Neural progenitor cell (in vitro differentiated cells): Measurements from ENCODE around the gene LAP3. TPM values are rescaled to one million over a fixed set of nuclear protein-coding genes. Genes with fewer than 3 reads are reported as not detected.
"Not testable (repeated sequence)": the region's sequence is repeated elsewhere in the genome, so short reads cannot be mapped to it uniquely, and the experiment has no call there.

ENCODE experiments used
- DNase-seq: peaks from one replicate; pipeline ENCODE4 v3.0.0-alpha.2; 2016; ENCODE audit warnings: low spot score
- H2AFZ ChIP-seq: fragments of 200-600 bp; sonication (generic); replicated peaks from 2 replicates; pipeline ENCODE4 v1.6.1; 2016; ENCODE audit warnings: antibody characterized with exemption
- H3F3A ChIP-seq: fragments of 200-600 bp; sonication (generic); 2 replicates; pipeline ENCODE4 v1.6.1; 2016; ENCODE audit warnings: antibody characterized with exemption, low read depth
- H3K27ac ChIP-seq: fragments of 200-600 bp; sonication (generic); 2 replicates; pipeline ENCODE4 v1.5.1; 2016; ENCODE audit warnings: mild to moderate bottlenecking
- H3K27me3 ChIP-seq: fragments of 200-600 bp; sonication (generic); 2 replicates; pipeline ENCODE4 v1.6.1; 2016; ENCODE audit warnings: mild to moderate bottlenecking, moderate library complexity
- H3K36me3 ChIP-seq: fragments of 200-600 bp; sonication (generic); 2 replicates; pipeline ENCODE4 v1.5.1; 2016
- H3K4me1 ChIP-seq: fragments of 200-600 bp; sonication (generic); 2 replicates; pipeline ENCODE4 v1.6.1; 2016; ENCODE audit warnings: mixed run types
- H3K4me2 ChIP-seq: fragments of 200-600 bp; sonication (generic); 2 replicates; pipeline ENCODE4 v1.6.1; 2016
- H3K4me3 ChIP-seq: fragments of 200-600 bp; sonication (generic); 2 replicates; pipeline ENCODE4 v1.5.1; 2016
- H3K79me2 ChIP-seq: fragments of 200-600 bp; sonication (generic); 2 replicates; pipeline ENCODE4 v1.6.1; 2016; ENCODE audit warnings: low read depth
- H3K9ac ChIP-seq: fragments of 200-600 bp; sonication (generic); 2 replicates; pipeline ENCODE4 v1.6.1; 2016
- H3K9me3 ChIP-seq: fragments of 200-600 bp; sonication (generic); 2 replicates; pipeline ENCODE4 v1.5.1; 2016; ENCODE audit warnings: low read depth
- H4K20me1 ChIP-seq: fragments of 200-600 bp; sonication (generic); 2 replicates; pipeline ENCODE4 v1.6.1; 2016; ENCODE audit warnings: low read depth
- H3K27ac Mint-ChIP-seq: 3 replicates; pipeline ENCODE4 v1.8.0; 2021; ENCODE audit warnings: mixed read lengths
- H3K27me3 Mint-ChIP-seq: 2 replicates; pipeline ENCODE4 v1.8.0; 2022; ENCODE audit warnings: low read depth, mild to moderate bottlenecking, inconsistent platforms, moderate library complexity, mixed read lengths; ENCODE audit not compliant: insufficient read depth
- H3K36me3 Mint-ChIP-seq: 3 replicates; pipeline ENCODE4 v1.8.0; 2021; ENCODE audit warnings: mixed read lengths
- H3K4me1 Mint-ChIP-seq: 3 replicates; pipeline ENCODE4 v1.8.0; 2021; ENCODE audit warnings: mixed read lengths
- H3K4me3 Mint-ChIP-seq: 3 replicates; pipeline ENCODE4 v1.8.0; 2021; ENCODE audit warnings: mild to moderate bottlenecking, moderate library complexity, mixed read lengths
- H3K9me3 Mint-ChIP-seq: 3 replicates; pipeline ENCODE4 v1.8.0; 2020; ENCODE audit warnings: mixed read lengths
- EZH2 ChIP-seq: fragments of 200-600 bp; sonication (generic); IDR thresholded peaks from 2 replicates; pipeline ENCODE4 v1.6.1; 2017; ENCODE audit warnings: antibody characterized with exemption, mild to moderate bottlenecking, moderate library complexity
- EZH2phosphoT487 ChIP-seq: fragments of 200-600 bp; sonication (generic); IDR thresholded peaks from 2 replicates; pipeline ENCODE4 v1.6.1; 2017; ENCODE audit warnings: antibody characterized with exemption
- total RNA-seq: library from RNA; depleted of rRNA; stranded (reverse); fragments of >200 nt; gene quantifications from 2 replicates; pipeline ENCODE4 v1.2.3, GENCODE V29; 2015; ENCODE audit warnings: low replicate concordance
- TF ChIP-seq, protein P1 (sequence below): fragments of 200-600 bp; sonication (generic); IDR thresholded peaks from 2 replicates; pipeline ENCODE4 v1.5.1; 2017; ENCODE audit warnings: antibody characterized with exemption, mild to moderate bottlenecking

LAP3 gene
- total RNA-seq, 1 donor from 2014 or later, result 58.3 TPM

DNA sequence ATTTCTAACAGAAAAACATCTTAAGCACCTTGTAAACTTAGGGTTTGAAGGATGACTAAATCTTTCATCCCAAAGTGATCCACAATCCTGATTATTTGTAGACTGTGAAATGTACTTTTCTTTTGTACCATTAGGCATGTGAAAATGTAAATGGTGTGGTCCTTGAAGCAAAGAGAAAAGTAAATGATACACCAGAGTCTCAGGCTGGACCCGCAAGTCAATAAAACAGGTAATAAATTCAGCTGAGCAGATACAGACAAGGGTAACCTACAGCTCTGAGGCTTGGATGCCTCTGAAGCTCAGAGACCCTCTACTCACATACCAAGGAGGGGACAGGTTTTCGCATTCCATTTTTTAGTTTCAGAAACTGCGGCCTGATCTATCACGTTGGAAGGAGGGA lies 2.8 kb upstream of the LAP3 start:
- Histone ChIP-seq H3F3A (peaks cover 3% of the 10 kb centered on the region), H4K20me1 (peaks cover 3% of the 10 kb centered on the region), H3K4me2 (no peak overlapping the region), H3K9ac (no peak overlapping the region), H3K4me1 (no peaks in the 10 kb centered on the region), H3K27me3 (no peaks in the 10 kb centered on the region), H3K79me2 (peaks cover 15% of the 10 kb centered on the region), H3K9me3 (no peaks in the 10 kb centered on the region), H3K27ac (no peak overlapping the region), H3K4me3 (no peak overlapping the region), H2AFZ (no peak overlapping the region), H3K36me3 (no peaks in the 10 kb centered on the region)
- DNase-seq, result no peak
- Mint-ChIP-seq H3K36me3 (no peaks in the 10 kb centered on the region), H3K9me3 (no peaks in the 10 kb centered on the region), H3K27ac (no peak overlapping the region), H3K4me1 (peaks cover 14% of the 10 kb centered on the region), H3K27me3 (peaks cover 5% of the 10 kb centered on the region), H3K4me3 (peak overlapping the region; percentile 8)
- TF ChIP-seq EZH2 (no peak), EZH2phosphoT487 (no peak)
- TF ChIP-seq, protein P1, sequence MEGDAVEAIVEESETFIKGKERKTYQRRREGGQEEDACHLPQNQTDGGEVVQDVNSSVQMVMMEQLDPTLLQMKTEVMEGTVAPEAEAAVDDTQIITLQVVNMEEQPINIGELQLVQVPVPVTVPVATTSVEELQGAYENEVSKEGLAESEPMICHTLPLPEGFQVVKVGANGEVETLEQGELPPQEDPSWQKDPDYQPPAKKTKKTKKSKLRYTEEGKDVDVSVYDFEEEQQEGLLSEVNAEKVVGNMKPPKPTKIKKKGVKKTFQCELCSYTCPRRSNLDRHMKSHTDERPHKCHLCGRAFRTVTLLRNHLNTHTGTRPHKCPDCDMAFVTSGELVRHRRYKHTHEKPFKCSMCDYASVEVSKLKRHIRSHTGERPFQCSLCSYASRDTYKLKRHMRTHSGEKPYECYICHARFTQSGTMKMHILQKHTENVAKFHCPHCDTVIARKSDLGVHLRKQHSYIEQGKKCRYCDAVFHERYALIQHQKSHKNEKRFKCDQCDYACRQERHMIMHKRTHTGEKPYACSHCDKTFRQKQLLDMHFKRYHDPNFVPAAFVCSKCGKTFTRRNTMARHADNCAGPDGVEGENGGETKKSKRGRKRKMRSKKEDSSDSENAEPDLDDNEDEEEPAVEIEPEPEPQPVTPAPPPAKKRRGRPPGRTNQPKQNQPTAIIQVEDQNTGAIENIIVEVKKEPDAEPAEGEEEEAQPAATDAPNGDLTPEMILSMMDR, result no peak

DNA sequence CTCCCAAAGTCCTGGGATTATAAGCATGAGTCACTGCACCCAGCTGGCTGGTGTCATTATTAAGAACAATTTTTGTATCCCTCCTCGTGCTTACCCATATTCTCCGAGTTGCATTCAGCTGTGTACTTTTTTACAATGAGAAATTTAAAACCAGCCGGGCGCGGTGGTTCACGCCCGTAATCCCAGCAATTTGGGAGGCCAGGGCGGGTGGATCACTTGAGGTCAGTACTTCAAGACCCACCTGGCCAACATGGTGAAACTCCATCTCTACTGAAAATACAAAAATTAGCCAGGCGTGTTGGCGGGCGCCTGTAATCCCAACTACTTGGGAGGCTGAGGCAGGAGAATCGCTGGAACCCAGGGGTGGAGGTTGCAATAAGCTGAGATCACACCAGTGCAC lies 1.8 kb upstream of the LAP3 start:
- DNase-seq, H3K9ac ChIP-seq, H3K27me3 Mint-ChIP-seq: not testable (repeated sequence)

DNA sequence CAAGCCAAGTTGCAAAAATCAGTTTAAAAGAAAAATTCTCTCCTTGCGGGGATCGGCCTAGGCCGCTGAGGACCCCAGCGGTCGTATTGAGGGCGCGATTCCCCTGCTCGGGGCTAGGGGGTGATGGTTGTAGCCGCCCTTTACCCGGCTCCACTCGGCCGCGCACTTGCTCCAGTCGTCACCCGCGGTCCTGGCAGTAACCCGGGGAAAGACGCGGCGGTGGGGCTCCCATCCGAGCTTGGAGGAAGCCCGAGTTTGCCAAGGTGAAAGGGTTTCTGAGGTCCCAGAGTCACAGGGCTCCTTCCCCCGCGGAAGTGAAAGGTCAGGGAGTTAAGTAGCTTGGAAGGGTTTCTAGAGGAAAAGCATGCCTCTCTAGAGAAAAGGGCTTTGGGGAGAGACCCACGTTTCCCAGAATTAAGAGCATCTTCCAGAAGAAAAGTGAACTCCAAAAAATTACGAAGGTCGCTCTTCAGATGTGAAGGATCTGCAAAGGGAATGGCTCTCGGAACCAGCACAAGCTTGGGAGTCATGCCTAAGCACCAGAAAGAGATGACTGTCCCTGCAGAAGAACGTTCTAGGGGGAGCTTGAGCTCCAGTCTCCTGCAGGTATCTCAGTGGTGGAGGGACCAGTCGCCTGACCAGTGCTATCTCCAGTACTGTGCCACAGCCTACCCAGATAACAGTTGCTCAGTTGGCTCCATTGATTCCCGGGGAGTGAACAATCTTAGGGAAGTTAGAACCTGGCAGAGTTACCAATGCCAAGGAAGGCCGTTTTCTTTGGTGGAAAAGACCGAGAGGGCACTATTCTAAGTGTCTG lies 875 bp downstream of the LAP3 start:
- no peak for DNase-seq
- Mint-ChIP-seq H3K4me1 (peaks cover 14% of the 10 kb centered on the region), H3K9me3 (no peaks in the 10 kb centered on the region), H3K27me3 (peaks cover 5% of the 10 kb centered on the region), H3K4me3 (peak overlapping the region; percentile 90), H3K36me3 (peaks cover 2% of the 10 kb centered on the region), H3K27ac (no peak overlapping the region)
- TF ChIP-seq, protein P1, result no peak
- TF ChIP-seq EZH2phosphoT487, result no peak
- no peak for TF ChIP-seq EZH2
- H3K79me2 ChIP-seq, result peaks cover 19% of the 10 kb centered on the region
- H3K27ac ChIP-seq, result no peak overlapping the region
- H3K27me3 ChIP-seq, result no peaks in the 10 kb centered on the region
- H3F3A ChIP-seq, result peaks cover 3% of the 10 kb centered on the region
- H3K4me2 ChIP-seq, result peak overlapping the region; percentile 86
- H3K9ac ChIP-seq, result peak overlapping the region; percentile 47
- H3K9me3 ChIP-seq, result no peaks in the 10 kb centered on the region
- peaks cover 3% of the 10 kb centered on the region for H4K20me1 ChIP-seq
- H3K4me1 ChIP-seq, result no peaks in the 10 kb centered on the region
- H3K36me3 ChIP-seq, result no peaks in the 10 kb centered on the region
- H3K4me3 ChIP-seq, result peak overlapping the region; percentile 59
- peak overlapping the region; percentile 70 for H2AFZ ChIP-seq

More for the DNA sequence above, 1.8 kb upstream of the LAP3 start:
- H3K4me2 ChIP-seq, H3K9me3 ChIP-seq, H3K4me3 ChIP-seq, H3K9me3 Mint-ChIP-seq, H3K27ac Mint-ChIP-seq, H4K20me1 ChIP-seq, H3K4me1 ChIP-seq, H3K27ac ChIP-seq, H3K36me3 ChIP-seq, H3K27me3 ChIP-seq, H3K36me3 Mint-ChIP-seq, H3K4me3 Mint-ChIP-seq, H2AFZ ChIP-seq, H3F3A ChIP-seq: not testable (repeated sequence)
- peaks cover 19% of the 10 kb centered on the region for H3K79me2 ChIP-seq
- H3K4me1 Mint-ChIP-seq, result peaks cover 14% of the 10 kb centered on the region

- H3K4me1 ChIP-seq, result no peaks in the 10 kb centered on the region
- H3K27ac ChIP-seq, result no peak overlapping the region
- peaks cover 3% of the 10 kb centered on the region for H3F3A ChIP-seq
- H3K36me3 ChIP-seq, result no peaks in the 10 kb centered on the region
- H3K36me3 Mint-ChIP-seq, result peaks cover 2% of the 10 kb centered on the region
- peak overlapping the region; percentile 86 for H3K4me2 ChIP-seq
- no peak overlapping the region for H3K9ac ChIP-seq
- H3K27ac Mint-ChIP-seq, result no peak overlapping the region
- peak overlapping the region; percentile 90 for H3K4me3 Mint-ChIP-seq
- H3K79me2 ChIP-seq, result peaks cover 19% of the 10 kb centered on the region
- peaks cover 14% of the 10 kb centered on the region for H3K4me1 Mint-ChIP-seq
- no peak overlapping the region for H2AFZ ChIP-seq
- H3K4me3 ChIP-seq, result peak overlapping the region; percentile 59
- H4K20me1 ChIP-seq, result peaks cover 3% of the 10 kb centered on the region
- H3K9me3 ChIP-seq, result no peaks in the 10 kb centered on the region
- H3K27me3 Mint-ChIP-seq, result peaks cover 5% of the 10 kb centered on the region
- no peaks in the 10 kb centered on the region for H3K9me3 Mint-ChIP-seq
- TF ChIP-seq, protein P1, result no peak
- no peak for TF ChIP-seq EZH2
- TF ChIP-seq EZH2phosphoT487, result no peak
- no peak for DNase-seq
- H3K27me3 ChIP-seq, result no peaks in the 10 kb centered on the region
These were observed 1.5 kb downstream of the LAP3 start for GRCh38 chr4:17578482-17578891.
